GM21723 (cell line): ENCODE data around the gene DAPK2.

ENCODE experiments used
- ATAC-seq: cut with Tn5 transposase; IDR thresholded peaks from one replicate; pipeline ENCODE4 v1.9.1; 2021; ENCODE audit warnings: mild to moderate bottlenecking, moderate library complexity; ENCODE audit not compliant: unreplicated experiment

DAPK2 gene

GRCh38 chr15:63879211-63879610 is 167.1 kb downstream of the DAPK2 start:
- ATAC-seq = no peak

GRCh38 chr15:63877713-63878271 is 168.5 kb downstream of the DAPK2 start:
- no peak for ATAC-seq

- ATAC-seq = no peak
Observed at GRCh38 chr15:63876085-63876662, 170.1 kb downstream of the DAPK2 start.

GRCh38 chr15:63874616-63875015 is 171.7 kb downstream of the DAPK2 start:
- ATAC-seq = no peak

- ATAC-seq = no peak
Observed at GRCh38 chr15:63872759-63873510, 173.3 kb downstream of the DAPK2 start.

- no peak for ATAC-seq
Observed at GRCh38 chr15:63870487-63871209, 175.6 kb downstream of the DAPK2 start.

- no peak for ATAC-seq
Observed at GRCh38 chr15:63870043-63870394, 176.3 kb downstream of the DAPK2 start.

- no peak for ATAC-seq
Observed at GRCh38 chr15:63869371-63870042, 176.8 kb downstream of the DAPK2 start.

GRCh38 chr15:63864186-63864585 is 182.1 kb downstream of the DAPK2 start:
- no peak for ATAC-seq

- ATAC-seq = no peak
Observed at GRCh38 chr15:63861946-63862517, 184.3 kb downstream of the DAPK2 start.

GRCh38 chr15:63860555-63860954 is 185.7 kb downstream of the DAPK2 start:
- no peak for ATAC-seq

GRCh38 chr15:63860155-63860554 is 186.1 kb downstream of the DAPK2 start:
- ATAC-seq = peak; percentile 49

GRCh38 chr15:63858881-63859280 is 187.4 kb downstream of the DAPK2 start:
- no peak for ATAC-seq

GRCh38 chr15:63858448-63858847 is 187.8 kb downstream of the DAPK2 start:
- no peak for ATAC-seq

- no peak for ATAC-seq
Observed at GRCh38 chr15:63857461-63857856, 188.8 kb downstream of the DAPK2 start.
